Stimulated activated CD4-positive, alpha-beta T cell treated with anti-CD3 and anti-CD28 coated beads, Interleukin-2, amount 100 ng/mL, for 48 hours (primary cell): ENCODE measurements around the gene SRPRA.

Experiments used
- DNase-seq, 2 donors: peaks; one replicate each; pipeline ENCODE4 v3.0.0-alpha.2; 2020

The SRPRA gene

GRCh38 chr11:126226334-126227084 is 42.2 kb downstream of the SRPRA start:
- DNase-seq, result no peak

GRCh38 chr11:126225295-126225665 is 43.4 kb downstream of the SRPRA start:
- no peak for DNase-seq

GRCh38 chr11:126224647-126225294 is 43.9 kb downstream of the SRPRA start:
- DNase-seq, result no peak

- DNase-seq, result no peak
Measured at GRCh38 chr11:126219547-126219946, 49.1 kb downstream of the SRPRA start.

GRCh38 chr11:126217491-126217890 is 51.2 kb downstream of the SRPRA start:
- no peak for DNase-seq

- no peak for DNase-seq
Measured at GRCh38 chr11:126216526-126217305, 52.0 kb downstream of the SRPRA start.

- DNase-seq, result no peak
Measured at GRCh38 chr11:126214841-126215240, 53.9 kb downstream of the SRPRA start.

- no peak for DNase-seq
Measured at GRCh38 chr11:126214441-126214840, 54.3 kb downstream of the SRPRA start.
